K562 (cell line): Measurements from ENCODE around the gene DDC. TPM values are rescaled to one million over a fixed set of nuclear protein-coding genes. Genes with fewer than 3 reads are reported as not detected.

Source experiments
- ATAC-seq: fragments of 200-7000 bp; cut with Tn5 transposase; 3 replicates; pipeline ENCODE4 v1.9.1; 2020; ENCODE audit warnings: moderate library complexity
- BruUV-seq: library from RNA; stranded (reverse); fragments of 400-500 nt; replicated peaks from 2 replicates; lab custom pipeline; 2021; lab: Mats Ljungman, UMichigan
- CTCF ChIA-PET: fragments of 300-600 bp; formaldehyde crosslinking; extraction: SDS; loops from one replicate; lab custom pipeline; 2021; ENCODE audit warnings: low intra/inter-chr PET ratio; lab: Yijun Ruan, JAX
- POLR2A ChIA-PET: fragments of 300-600, 350-650 bp; sonication (Branson Sonifier 250); formaldehyde crosslinking; extraction: SDS; loops from one replicate; lab custom pipeline; 2021; ENCODE audit warnings: antibody characterized with exemption, inconsistent platforms; lab: Yijun Ruan, JAX
- DNase-seq, 4 experiments: peaks; one replicate each; pipeline versions ENCODE4 v3.0.0 to v3.0.0-alpha.2; 2011 to 2018; ENCODE audit warnings: low spot score in 3 of 4, mixed read lengths in 3 of 4; ENCODE audit errors: extremely low read depth in 1 of 4
- FAIRE-seq: peaks from 2 replicates; lab custom pipeline; 2011; peaks lifted over from hg19 to GRCh38; lab: Jason Lieb, UNC
- H2AFZ ChIP-seq: 2 replicates; pipeline ENCODE4 v1.6.0; 2011; ENCODE audit warnings: low read depth, low read length, control low read depth, inconsistent platforms
- H3K27ac ChIP-seq: fragments of 200-600 bp; 3 replicates; pipeline ENCODE4 v1.8.0; 2011; ENCODE audit warnings: low read depth, mild to moderate bottlenecking, control low read depth, inconsistent platforms, low read length, moderate library complexity, mixed read lengths; ENCODE audit errors: extremely low read depth
- H3K27me3 ChIP-seq, 2 experiments: fragments of 300-600 bp in 1 of 2; 2 replicates in 1 of 2; 3 replicates in 1 of 2; pipeline versions ENCODE4 v1.6.0 to v1.8.0; 2011; ENCODE audit warnings: inconsistent platforms in 2 of 2, low read length in 2 of 2, mild to moderate bottlenecking in 1 of 2, mixed read lengths in 1 of 2, moderate library complexity in 1 of 2; ENCODE audit not compliant: control insufficient read depth in 2 of 2, insufficient read depth in 2 of 2
- H3K36me3 ChIP-seq: fragments of 300-600 bp; 3 replicates; pipeline ENCODE4 v1.8.0; 2011; ENCODE audit warnings: mild to moderate bottlenecking, low read length, inconsistent platforms; ENCODE audit not compliant: control insufficient read depth, insufficient read depth
- H3K4me1 ChIP-seq, 2 experiments: fragments of 200-600 bp in 1 of 2; replicated peaks in 1 of 2; 2 replicates in 1 of 2; 3 replicates in 1 of 2; pipeline versions ENCODE4 v1.5.1 to v1.8.0; 2011; ENCODE audit warnings: inconsistent platforms in 2 of 2, low read length in 2 of 2, mild to moderate bottlenecking in 1 of 2, mixed read lengths in 1 of 2, moderate library complexity in 1 of 2; ENCODE audit not compliant: control insufficient read depth in 2 of 2, insufficient read depth in 2 of 2
- H3K4me2 ChIP-seq: 2 replicates; pipeline ENCODE4 v1.6.1; 2011; ENCODE audit warnings: low read length, control low read depth, inconsistent platforms, mixed read lengths; ENCODE audit not compliant: insufficient read depth
- H3K4me3 ChIP-seq: fragments of 200-600 bp; sonication (generic), shearing (Covaris generic); 2 replicates; pipeline ENCODE4 v1.5.1; 2016; ENCODE audit warnings: control low read depth, inconsistent platforms
- H3K79me2 ChIP-seq: fragments of 200-600 bp; 3 replicates; pipeline ENCODE4 v1.8.0; 2011; ENCODE audit warnings: low read length, inconsistent platforms; ENCODE audit not compliant: control insufficient read depth, insufficient read depth
- H3K9ac ChIP-seq, 2 experiments: 2 replicates each; pipeline versions ENCODE4 v1.6.0 to v1.6.1; 2011; ENCODE audit warnings: low read depth in 2 of 2, low read length in 2 of 2, control low read depth in 1 of 2, inconsistent platforms in 1 of 2, mild to moderate bottlenecking in 1 of 2, mixed read lengths in 1 of 2; ENCODE audit not compliant: insufficient read depth in 1 of 2
- H3K9me1 ChIP-seq: one replicate; pipeline ENCODE4 v1.6.0; 2011; ENCODE audit warnings: inconsistent platforms, mild to moderate bottlenecking, low read length, moderate library complexity; ENCODE audit not compliant: control insufficient read depth, insufficient read depth
- H3K9me3 ChIP-seq: replicated peaks from 2 replicates; pipeline ENCODE4 v1.5.1; 2011; ENCODE audit warnings: low read depth, low read length, inconsistent platforms; ENCODE audit not compliant: control insufficient read depth, insufficient read depth
- H4K20me1 ChIP-seq: replicated peaks from 2 replicates; pipeline ENCODE4 v1.6.1; 2011; ENCODE audit warnings: low read length, inconsistent platforms, mixed read lengths; ENCODE audit not compliant: control insufficient read depth, insufficient read depth
- AFF4 ChIP-seq: sonication (generic); formaldehyde crosslinking; IDR thresholded peaks from 2 replicates; pipeline ENCODE4 v1.8.0; 2023; ENCODE audit warnings: mild to moderate bottlenecking, missing genetic modification reagents
- ARNT ChIP-seq, 2 experiments: fragments of 450-650 bp; IDR thresholded peaks; 2 replicates each; pipeline ENCODE4 v1.6.1; 2016; ENCODE audit warnings: mild to moderate bottlenecking in 1 of 2
- ATF4 ChIP-seq: fragments of 450-650 bp; formaldehyde crosslinking; IDR thresholded peaks from 2 replicates; pipeline ENCODE4 v1.4.0; 2022; ENCODE audit warnings: mild to moderate bottlenecking, moderate library complexity
- ATF6 ChIP-seq: sonication (generic); formaldehyde crosslinking; IDR thresholded peaks from 2 replicates; pipeline ENCODE4 v1.4.0; 2020; ENCODE audit warnings: mild to moderate bottlenecking, missing genetic modification reagents
- E2F4 ChIP-seq: sonication (generic); formaldehyde crosslinking; IDR thresholded peaks from 2 replicates; pipeline ENCODE4 v1.8.0; 2022; ENCODE audit warnings: mild to moderate bottlenecking, low read depth, missing genetic modification reagents
- ETV5 ChIP-seq: sonication (generic); formaldehyde crosslinking; IDR thresholded peaks from 2 replicates; pipeline ENCODE4 v1.4.0; 2020; ENCODE audit warnings: low read depth, mild to moderate bottlenecking, missing genetic modification reagents
- NCOA6 ChIP-seq: fragments of 450-650 bp; IDR thresholded peaks from 2 replicates; pipeline ENCODE4 v1.6.1; 2017; ENCODE audit warnings: mild to moderate bottlenecking
- NR3C1 ChIP-seq: sonication (generic); formaldehyde crosslinking; IDR thresholded peaks from 2 replicates; pipeline ENCODE4 v1.8.1; 2022; ENCODE audit warnings: missing genetic modification reagents
- PREB ChIP-seq: sonication (generic); formaldehyde crosslinking; IDR thresholded peaks from 2 replicates; pipeline ENCODE4 v1.8.1; 2023; ENCODE audit warnings: mild to moderate bottlenecking, missing genetic modification reagents
- ZNF41 ChIP-seq: fragments of 250-450 bp; sonication (Bioruptor Pico); conservative IDR thresholded peaks from 2 replicates; pipeline ENCODE4 v1.4.0; 2020; ENCODE audit warnings: mild to moderate bottlenecking
- ZNF507 ChIP-seq: conservative IDR thresholded peaks from 2 replicates; pipeline ENCODE4 v1.6.1; 2017; ENCODE audit warnings: missing genetic modification characterization, missing compliant biosample characterization
- ZNF766 ChIP-seq: fragments of 200-800 bp; sonication (Bioruptor generic); conservative IDR thresholded peaks from 2 replicates; pipeline ENCODE4 v1.6.1; 2016; ENCODE audit warnings: missing genetic modification characterization, missing compliant biosample characterization
- WGBS: fragments of 100-300 bp; shearing (Covaris generic); methylation state at CpG from one replicate; pipeline ENCODE4 v1.1.6; 2016; ENCODE audit warnings: low coverage, mixed read lengths; ENCODE audit not compliant: insufficient coverage; ENCODE audit errors: missing lambda C conversion rate; 5-methylcytosine and 5-hydroxymethylcytosine counted together
- in situ Hi-C: fragments of 300-500 bp; cut with MboI; formaldehyde crosslinking; loops from 4 replicates; pipeline ENCODE4 v1.15.0; 2018; ENCODE audit warnings: inconsistent platforms, mixed read lengths
- intact Hi-C: fragments of 100-400 bp; cut with micrococcal nuclease; formaldehyde crosslinking; loops from 2 replicates; pipeline ENCODE4 v1.14.2; 2022
- polyA plus RNA-seq, 8 experiments: library from polyadenylated mRNA; depleted of rRNA in 4 of 8; stranded (reverse) in 5 of 8; unstranded in 3 of 8; fragments of >200 nt; fragmentation: Nextera tagmentation in 2 of 8; fragmentation: Illumina TruSeq in 1 of 8; extraction: Ambion mirVana in 2 of 8; extraction: Trizol in 1 of 8; gene quantifications; 2 replicates each; pipeline versions ENCODE4 v1.2.1 to v1.2.3, GENCODE V29; 2011 to 2014; ENCODE audit warnings: inconsistent platforms in 1 of 8, missing spikeins in 1 of 8
- total RNA-seq, 7 experiments: library from RNA; depleted of rRNA in 6 of 7; stranded (reverse); fragments of >200 nt in 6 of 7; fragmentation: Illumina TruSeq in 2 of 7; extraction: Trizol in 2 of 7; gene quantifications; 2 replicates each; pipeline versions ENCODE4 v1.2.1 to v1.2.3, GENCODE V29; 2011 to 2021; ENCODE audit warnings: low replicate concordance in 1 of 7

Gene DDC
- total and polyA plus RNA-seq, 9 of the 15 experiments (the other 6 are each of a cell fraction or from before 2014, with no cell fraction given), result not detected

GRCh38 chr7:50497068-50497642 is 68.0 kb downstream of the DDC start:
- Histone ChIP-seq H2AFZ (no peak overlapping the region), H3K79me2 (no peaks in the 10 kb centered on the region), H3K4me1 (peaks cover 9 to 17% of the 10 kb centered on the region in 2 experiments), H3K36me3 (no peaks in the 10 kb centered on the region), H3K4me3 (no peak overlapping the region), H3K9me1 (no peaks in the 10 kb centered on the region), H3K9ac (no peak overlapping the region), H3K27me3 (peaks cover 0 to 19% of the 10 kb centered on the region in 2 experiments; a peak in 2 of 5 replicates), H3K4me2 (peak overlapping the region; percentile 57; the same call in 1 of the 2 replicates), H4K20me1 (no peaks in the 10 kb centered on the region; the same call in 1 of the 2 replicates), H3K9me3 (no peaks in the 10 kb centered on the region), H3K27ac (peak overlapping the region; percentile 29; the same call in 1 of the 3 replicates)
- peak; percentile 99 for FAIRE-seq
- POLR2A ChIA-PET, result interaction anchor here (0.7 to 1.0 kb wide), 2 partner anchors 11 to 63 kb away, joined by 3 to 8 read pairs; no protein-coding TSS in a partner anchor
- 3% methylated on average over 8 of the region's 8 CpGs for WGBS
- CTCF ChIA-PET, result no interaction called here
- peak; percentile 82 for ATAC-seq
- intact Hi-C loops (no loop called here), in situ Hi-C loops (no loop called here)
- no TSS peak for BruUV-seq
- DNase-seq, result peak; percentile 21 to 89 (median 58)
- TF ChIP-seq ZNF41 (CRISPR knock-in tag) (0 out of 2 replicates have a peak, but pooled peaks have one; percentile 46), ATF6 (CRISPR knock-in tag) (no peak), ETV5 (CRISPR knock-in tag) (peak; percentile 95), ATF4 (CRISPR knock-in tag) (peak; percentile 62; the same call in 1 of the 2 replicates), AFF4 (no peak), NR3C1 (CRISPR knock-in tag) (no peak), ZNF507 (tag) (no peak), E2F4 (no peak), ZNF766 (CRISPR knock-in tag) (peak; percentile 80; the same call in 1 of the 2 replicates), ARNT (IDR thresholded peaks at IDR 0.05) (peak; percentile 87 to 94), PREB (CRISPR knock-in tag) (no peak), NCOA6 (0 out of 2 replicates have a peak, but pooled peaks have one; percentile 24)
